Neural crest cell (in vitro differentiated cells): ENCODE data around the gene BPI. TPM values are rescaled to one million over a fixed set of nuclear protein-coding genes. Genes with fewer than 3 reads are reported as not detected.

Experiments
- DNase-seq: peaks from one replicate; pipeline ENCODE4 v3.0.0; 2021; ENCODE audit warnings: low read depth, mixed read lengths, low spot score
- H3K27ac Mint-ChIP-seq: one replicate; pipeline ENCODE4 v1.8.0; 2021; ENCODE audit warnings: mild to moderate bottlenecking, mixed read lengths; ENCODE audit not compliant: unreplicated experiment
- H3K27me3 Mint-ChIP-seq: 2 replicates; pipeline ENCODE4 v1.8.0; 2021; ENCODE audit warnings: low read depth, mild to moderate bottlenecking, mixed read lengths
- H3K36me3 Mint-ChIP-seq: 2 replicates; pipeline ENCODE4 v1.8.0; 2021; ENCODE audit warnings: low read depth, mild to moderate bottlenecking, mixed read lengths
- H3K4me1 Mint-ChIP-seq: 2 replicates; pipeline ENCODE4 v1.8.0; 2021; ENCODE audit warnings: mixed read lengths
- H3K4me3 Mint-ChIP-seq: one replicate; pipeline ENCODE4 v1.8.0; 2021; ENCODE audit warnings: mild to moderate bottlenecking, mixed read lengths
- H3K9me3 Mint-ChIP-seq: 2 replicates; pipeline ENCODE4 v1.8.0; 2021; ENCODE audit warnings: mixed read lengths
- total RNA-seq: library from RNA; stranded (reverse); gene quantifications from 2 replicates; pipeline ENCODE4 v1.2.1, GENCODE V29; 2021
- TF ChIP-seq, protein P1 (sequence below): fragments of 200-600 bp; sonication (generic); conservative IDR thresholded peaks from 2 replicates; pipeline ENCODE4 v1.5.0; 2021; ENCODE audit warnings: antibody characterized with exemption, mild to moderate bottlenecking

The BPI gene
- total RNA-seq, 1 donor from 2014 or later = not detected

DNA sequence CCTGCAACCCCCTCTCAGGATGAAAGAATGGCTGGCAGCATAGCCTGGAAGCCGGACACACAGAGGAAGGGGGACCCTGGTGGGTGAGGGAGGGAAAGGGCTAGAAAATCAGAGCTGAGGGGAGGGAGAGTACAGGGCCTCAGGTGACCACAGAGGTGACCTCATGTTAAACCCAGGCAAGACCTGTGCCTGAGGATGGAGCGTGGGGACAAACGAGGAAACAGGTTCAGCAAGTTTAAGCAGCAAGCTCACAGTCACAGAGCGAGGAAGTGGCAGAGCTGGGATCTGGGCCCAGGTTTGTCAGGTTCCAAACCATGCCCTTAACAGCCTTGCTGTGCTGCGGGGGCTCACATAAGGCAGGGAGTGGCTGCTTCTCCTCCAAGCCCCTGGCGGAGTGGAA is 4.0 kb upstream of the BPI start:
- H3K36me3 Mint-ChIP-seq = no peaks in the 10 kb centered on the region
- H3K27ac Mint-ChIP-seq = no peak overlapping the region
- peaks cover 27% of the 10 kb centered on the region for H3K4me1 Mint-ChIP-seq
- no peaks in the 10 kb centered on the region for H3K9me3 Mint-ChIP-seq
- H3K27me3 Mint-ChIP-seq = no peaks in the 10 kb centered on the region
- TF ChIP-seq, protein P1, sequence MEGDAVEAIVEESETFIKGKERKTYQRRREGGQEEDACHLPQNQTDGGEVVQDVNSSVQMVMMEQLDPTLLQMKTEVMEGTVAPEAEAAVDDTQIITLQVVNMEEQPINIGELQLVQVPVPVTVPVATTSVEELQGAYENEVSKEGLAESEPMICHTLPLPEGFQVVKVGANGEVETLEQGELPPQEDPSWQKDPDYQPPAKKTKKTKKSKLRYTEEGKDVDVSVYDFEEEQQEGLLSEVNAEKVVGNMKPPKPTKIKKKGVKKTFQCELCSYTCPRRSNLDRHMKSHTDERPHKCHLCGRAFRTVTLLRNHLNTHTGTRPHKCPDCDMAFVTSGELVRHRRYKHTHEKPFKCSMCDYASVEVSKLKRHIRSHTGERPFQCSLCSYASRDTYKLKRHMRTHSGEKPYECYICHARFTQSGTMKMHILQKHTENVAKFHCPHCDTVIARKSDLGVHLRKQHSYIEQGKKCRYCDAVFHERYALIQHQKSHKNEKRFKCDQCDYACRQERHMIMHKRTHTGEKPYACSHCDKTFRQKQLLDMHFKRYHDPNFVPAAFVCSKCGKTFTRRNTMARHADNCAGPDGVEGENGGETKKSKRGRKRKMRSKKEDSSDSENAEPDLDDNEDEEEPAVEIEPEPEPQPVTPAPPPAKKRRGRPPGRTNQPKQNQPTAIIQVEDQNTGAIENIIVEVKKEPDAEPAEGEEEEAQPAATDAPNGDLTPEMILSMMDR = no peak
- no peak overlapping the region for H3K4me3 Mint-ChIP-seq
- no peak for DNase-seq

DNA sequence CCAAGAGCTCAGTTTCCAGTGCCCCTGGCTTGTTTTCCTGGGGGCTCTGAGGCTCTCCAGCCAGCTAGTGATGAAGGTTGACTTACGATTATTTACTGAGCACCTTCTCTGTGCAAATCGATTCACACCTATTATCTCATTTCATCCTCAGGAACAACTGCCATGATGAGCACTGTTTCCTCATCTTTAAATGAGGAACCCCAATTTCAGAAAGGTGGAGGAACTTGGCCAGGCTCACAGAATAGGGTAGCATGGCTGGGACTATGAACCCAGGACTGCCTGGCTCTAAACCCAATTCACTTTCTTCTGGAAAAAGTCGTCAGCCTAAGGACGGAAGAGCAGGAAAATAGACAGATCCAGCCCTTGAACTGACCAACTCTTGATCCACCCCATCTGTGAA is 3.5 kb upstream of the BPI start:
- Mint-ChIP-seq H3K27me3 (no peaks in the 10 kb centered on the region), H3K27ac (no peak overlapping the region), H3K4me3 (no peak overlapping the region), H3K9me3 (no peaks in the 10 kb centered on the region), H3K36me3 (no peaks in the 10 kb centered on the region), H3K4me1 (peaks cover 27% of the 10 kb centered on the region)
- no peak for DNase-seq
- TF ChIP-seq, protein P1 = no peak

DNA sequence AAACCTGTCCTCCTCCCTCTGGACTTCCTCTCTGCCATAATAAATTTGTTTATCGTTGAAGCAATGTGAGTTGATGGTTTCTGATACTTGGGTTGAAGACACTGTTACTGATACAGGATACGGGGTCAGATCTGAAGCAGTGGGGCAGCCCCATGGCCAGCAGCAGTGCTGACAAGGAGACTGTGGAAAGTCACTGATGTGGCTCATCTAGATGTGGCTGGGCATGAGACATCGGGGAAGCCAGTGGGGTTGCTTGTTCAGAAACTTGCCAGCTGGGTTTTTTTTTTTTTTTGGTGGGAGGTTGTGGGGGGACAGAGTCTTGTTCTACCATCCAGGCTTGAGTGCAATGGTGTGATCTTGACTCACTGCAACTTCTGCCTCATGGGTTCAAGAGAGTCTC is 2.6 kb upstream of the BPI start:
- H3K27ac Mint-ChIP-seq = no peak overlapping the region
- DNase-seq = no peak
- peaks cover 27% of the 10 kb centered on the region for H3K4me1 Mint-ChIP-seq
- no peaks in the 10 kb centered on the region for H3K27me3 Mint-ChIP-seq
- TF ChIP-seq, protein P1 = no peak
- no peaks in the 10 kb centered on the region for H3K9me3 Mint-ChIP-seq
- no peaks in the 10 kb centered on the region for H3K36me3 Mint-ChIP-seq
- H3K4me3 Mint-ChIP-seq = no peak overlapping the region

DNA sequence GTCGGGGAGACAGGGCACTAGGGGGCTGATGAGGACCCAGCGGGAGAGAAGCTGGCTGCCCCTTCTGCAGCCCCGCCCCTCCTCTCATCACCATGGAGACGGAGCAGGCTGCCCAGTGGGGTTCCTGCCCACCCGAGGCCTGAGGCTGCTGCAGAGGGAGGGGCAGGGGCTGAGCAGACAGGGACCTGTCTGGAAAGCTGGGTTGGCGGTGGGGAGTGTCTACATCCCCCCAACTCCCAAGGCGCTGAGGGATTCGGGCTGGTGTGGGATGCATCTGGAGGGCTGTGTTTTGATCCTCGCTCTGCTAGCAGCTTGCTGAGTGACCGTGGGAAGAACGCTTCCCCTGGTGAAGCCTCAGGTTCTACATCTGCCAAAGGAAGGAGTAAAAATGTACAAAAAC is 1.2 kb upstream of the BPI start:
- TF ChIP-seq, protein P1 = no peak
- H3K4me3 Mint-ChIP-seq = no peak overlapping the region
- DNase-seq = no peak
- peaks cover 35% of the 10 kb centered on the region for H3K4me1 Mint-ChIP-seq
- no peaks in the 10 kb centered on the region for H3K9me3 Mint-ChIP-seq
- H3K27ac Mint-ChIP-seq = no peak overlapping the region
- H3K36me3 Mint-ChIP-seq = no peaks in the 10 kb centered on the region
- no peaks in the 10 kb centered on the region for H3K27me3 Mint-ChIP-seq

DNA sequence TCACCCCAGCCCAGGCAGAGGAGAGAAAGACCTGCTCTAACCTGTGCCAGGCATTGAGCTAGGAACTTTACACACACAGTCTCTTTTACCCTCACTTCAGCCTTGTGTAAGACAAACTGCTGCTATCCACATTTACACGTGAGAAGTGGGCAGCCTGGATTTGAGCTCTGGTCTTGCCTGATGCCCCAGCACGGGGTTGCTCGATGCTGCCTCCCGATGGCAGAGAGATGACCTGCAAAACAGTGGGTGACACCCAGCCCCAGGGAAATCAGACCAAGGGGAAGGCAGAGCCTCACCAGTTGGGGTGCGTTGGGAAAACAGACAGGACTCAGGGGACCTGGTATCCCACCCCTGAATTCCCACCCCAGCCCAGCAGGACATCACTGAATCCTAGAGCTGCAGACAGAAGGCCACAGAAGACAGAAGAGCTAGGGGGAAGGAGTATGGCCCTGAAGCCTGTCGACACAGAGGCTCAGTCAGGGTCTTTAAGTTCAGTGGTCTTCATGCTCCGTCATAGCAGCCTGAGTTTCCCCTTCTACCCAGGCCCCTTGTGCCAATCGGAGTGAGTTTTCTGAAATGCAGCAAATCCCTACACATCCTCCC is 990 bp downstream of the BPI start:
- TF ChIP-seq, protein P1 = peak; percentile 52
- H3K4me1 Mint-ChIP-seq = peaks cover 31% of the 10 kb centered on the region
- DNase-seq = no peak
- no peaks in the 10 kb centered on the region for H3K36me3 Mint-ChIP-seq
- H3K27ac Mint-ChIP-seq = no peak overlapping the region
- no peak overlapping the region for H3K4me3 Mint-ChIP-seq
- H3K9me3 Mint-ChIP-seq = no peaks in the 10 kb centered on the region
- no peaks in the 10 kb centered on the region for H3K27me3 Mint-ChIP-seq
